GM21529 (cell line): Measurements from ENCODE around the gene PTPRD.

Experiments used
- ATAC-seq: cut with Tn5 transposase; IDR thresholded peaks from one replicate; pipeline ENCODE4 v1.9.1; 2021; ENCODE audit not compliant: unreplicated experiment

PTPRD gene

DNA sequence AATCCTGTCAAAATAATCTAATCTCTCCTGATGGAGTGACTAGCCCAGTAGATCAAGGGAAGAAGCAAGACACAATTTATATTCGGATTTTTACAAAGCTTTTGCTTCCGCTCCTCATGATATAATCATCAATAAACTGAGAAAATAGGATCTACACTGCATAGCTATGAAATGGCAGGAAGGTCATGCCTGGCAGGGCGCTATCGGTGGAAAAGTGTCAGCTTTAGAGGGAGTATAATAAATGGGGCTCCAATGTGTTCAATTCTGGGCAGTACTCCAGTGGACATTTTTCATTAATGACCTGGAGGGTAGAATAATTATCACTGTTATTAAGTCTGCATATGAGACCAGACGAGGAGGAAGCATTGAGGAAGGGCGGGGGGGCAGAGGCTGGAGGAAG lies 1799.9 kb downstream of the PTPRD start:
- no peak for ATAC-seq

- ATAC-seq = no peak
Measured at GRCh38 chr9:8809741-8810140, 1803.1 kb downstream of the PTPRD start.

DNA sequence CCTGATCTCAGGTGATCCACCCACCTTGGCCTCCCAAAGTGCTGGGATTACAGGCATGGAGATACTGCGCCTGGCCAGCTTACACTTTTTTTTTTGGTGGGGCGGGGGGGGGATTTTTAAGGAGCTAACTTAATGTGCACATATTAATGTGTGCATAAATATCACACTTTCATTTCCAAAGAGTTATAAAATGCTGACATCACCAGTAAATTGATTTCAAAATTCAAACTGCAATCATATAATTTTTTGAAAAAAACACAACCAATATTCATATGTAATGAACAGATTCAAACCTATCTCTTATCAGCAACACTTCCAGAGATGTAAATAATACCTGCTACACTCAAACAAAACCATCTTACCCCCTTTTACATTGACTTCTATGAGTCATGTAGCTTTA lies 1806.7 kb downstream of the PTPRD start:
- no peak for ATAC-seq

DNA sequence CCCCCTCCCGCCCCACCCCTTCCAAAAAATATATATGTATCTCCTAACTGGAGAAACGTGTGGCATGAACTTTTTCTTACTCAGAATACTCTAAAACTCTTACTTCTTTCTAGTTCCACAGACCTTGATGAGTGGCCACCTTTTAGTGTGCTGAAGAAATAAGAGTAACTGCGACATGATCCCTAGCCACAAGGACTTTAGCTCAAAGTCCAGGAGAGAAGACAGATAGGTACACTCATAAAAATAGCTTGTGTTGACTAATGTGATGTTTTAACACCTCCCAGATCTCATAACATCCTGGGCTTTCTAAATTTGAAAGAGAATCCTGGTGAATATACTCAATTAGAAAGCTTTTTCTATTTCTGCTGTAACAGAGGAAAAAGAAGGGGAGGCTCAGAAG lies 1808.2 kb downstream of the PTPRD start:
- ATAC-seq = no peak

DNA sequence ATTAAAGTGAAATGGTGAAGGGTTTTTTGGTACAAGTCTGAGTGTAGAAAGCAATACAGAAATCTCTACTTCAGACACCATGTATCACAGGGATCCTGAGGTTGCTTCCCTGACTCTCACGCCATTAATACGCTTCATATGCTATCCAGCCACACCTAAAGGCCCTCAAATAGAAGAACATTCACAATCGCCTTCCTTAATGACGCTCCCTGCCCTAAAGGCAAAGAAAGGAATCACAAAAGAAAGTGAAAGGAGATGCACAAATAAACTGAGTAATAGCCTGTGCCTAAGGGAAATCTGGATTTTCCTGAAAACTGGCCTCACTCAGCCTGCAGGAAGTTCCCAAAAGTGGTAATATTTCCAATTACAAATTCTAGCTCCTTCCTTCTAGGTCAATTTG lies 1810.6 kb downstream of the PTPRD start:
- no peak for ATAC-seq

DNA sequence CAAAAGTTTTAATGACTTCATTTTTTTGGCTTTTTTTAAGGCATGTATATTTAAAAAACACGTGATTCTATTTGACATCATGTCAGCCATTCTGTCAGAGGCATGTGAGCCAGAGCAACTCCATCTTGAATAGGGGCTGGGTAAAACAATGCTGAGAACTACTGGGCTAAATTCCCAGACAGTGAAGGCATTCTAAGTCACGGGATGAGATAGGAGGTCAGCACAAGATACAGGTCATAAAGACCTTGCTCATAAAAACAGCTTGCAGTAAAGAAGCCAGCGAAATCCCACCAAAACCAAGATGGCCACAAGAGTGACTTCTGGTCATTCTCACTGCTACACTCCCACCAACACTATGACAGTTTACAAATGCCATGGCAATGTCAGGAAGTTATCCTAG lies 1812.6 kb downstream of the PTPRD start:
- no peak for ATAC-seq

GRCh38 chr9:8799615-8800014 lies 1813.2 kb downstream of the PTPRD start:
- ATAC-seq = no peak

DNA sequence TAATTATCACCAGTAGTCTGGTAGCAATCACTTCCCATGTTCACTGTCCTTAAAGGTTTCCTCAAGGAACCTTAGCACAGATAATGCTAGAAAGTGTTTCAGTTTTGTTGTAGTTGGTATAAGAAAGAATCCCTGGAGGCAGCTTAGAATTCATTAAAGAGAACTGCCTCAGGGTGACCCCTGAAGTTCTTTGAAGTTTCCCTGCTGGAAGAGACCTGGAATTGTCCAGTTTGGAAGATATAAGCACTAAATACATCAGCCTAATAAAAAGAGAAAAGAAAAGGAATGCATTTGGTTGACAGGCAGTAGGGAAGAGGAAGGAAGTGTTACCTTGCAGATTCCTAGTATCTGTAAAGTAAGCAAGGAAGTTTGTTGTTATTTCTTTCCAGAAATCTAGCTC lies 1813.6 kb downstream of the PTPRD start:
- no peak for ATAC-seq

GRCh38 chr9:8784838-8785237 lies 1828.0 kb downstream of the PTPRD start:
- no peak for ATAC-seq

GRCh38 chr9:8783941-8784340 lies 1828.9 kb downstream of the PTPRD start:
- no peak for ATAC-seq

DNA sequence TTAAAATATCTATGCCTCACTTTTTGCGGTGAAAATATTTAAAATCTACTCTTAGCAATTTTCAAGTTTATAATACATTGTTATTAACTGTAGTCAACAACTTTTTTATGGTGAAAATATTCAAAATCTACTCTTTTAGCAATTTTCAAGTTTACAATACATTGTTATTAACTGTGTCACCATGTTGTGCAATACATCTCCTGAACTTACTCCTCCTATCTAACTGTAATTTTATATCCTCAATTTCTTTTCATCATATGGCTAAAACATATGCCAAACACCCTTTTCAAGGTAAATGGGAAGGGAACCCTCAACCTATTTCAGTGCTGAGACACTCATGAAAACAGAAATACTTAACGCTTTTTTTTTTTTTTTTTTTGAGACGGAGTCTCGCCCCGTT lies 1830.6 kb downstream of the PTPRD start:
- no peak for ATAC-seq

- ATAC-seq = no peak
Measured at GRCh38 chr9:8781458-8781857, 1831.3 kb downstream of the PTPRD start.

DNA sequence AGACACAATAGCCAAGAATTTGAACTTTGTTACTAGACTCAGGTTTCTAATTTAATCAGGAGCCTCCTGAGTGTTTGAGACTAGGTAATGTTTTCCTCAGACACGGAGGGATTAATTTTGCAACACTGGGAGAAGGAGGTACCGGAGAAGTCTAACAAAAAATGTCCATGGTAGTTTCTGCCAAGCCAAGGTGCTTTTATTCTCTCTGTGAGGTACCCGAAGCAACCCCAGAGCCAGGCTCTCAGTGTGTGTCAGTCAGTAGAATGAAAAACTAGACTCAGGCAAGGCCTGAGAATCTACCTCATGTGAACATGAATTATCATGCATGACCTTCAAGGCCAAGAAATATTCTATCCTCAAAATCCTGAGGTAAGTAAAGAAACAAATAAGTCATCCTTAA lies 1832.4 kb downstream of the PTPRD start:
- no peak for ATAC-seq

GRCh38 chr9:8779478-8779877 lies 1833.3 kb downstream of the PTPRD start:
- no peak for ATAC-seq

DNA sequence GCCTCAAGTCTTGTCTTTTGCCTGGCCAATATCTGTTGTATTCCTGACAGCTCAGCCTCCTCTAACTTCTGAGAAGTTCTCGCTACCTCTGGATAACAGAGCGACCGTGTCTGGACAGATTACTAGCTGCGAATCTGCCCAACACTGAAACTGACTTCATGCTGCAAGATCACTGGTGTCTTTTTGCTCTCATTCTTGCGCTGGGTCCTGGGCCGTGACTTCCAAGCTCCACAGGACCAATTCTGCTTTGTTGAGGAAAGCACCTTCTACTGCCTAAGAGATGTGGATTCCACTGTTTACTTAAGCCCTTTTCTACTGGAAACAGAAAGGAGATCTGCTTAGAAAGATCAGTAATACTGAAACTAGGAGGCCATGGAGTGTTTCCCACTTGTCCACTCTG lies 1834.4 kb downstream of the PTPRD start:
- ATAC-seq = no peak

DNA sequence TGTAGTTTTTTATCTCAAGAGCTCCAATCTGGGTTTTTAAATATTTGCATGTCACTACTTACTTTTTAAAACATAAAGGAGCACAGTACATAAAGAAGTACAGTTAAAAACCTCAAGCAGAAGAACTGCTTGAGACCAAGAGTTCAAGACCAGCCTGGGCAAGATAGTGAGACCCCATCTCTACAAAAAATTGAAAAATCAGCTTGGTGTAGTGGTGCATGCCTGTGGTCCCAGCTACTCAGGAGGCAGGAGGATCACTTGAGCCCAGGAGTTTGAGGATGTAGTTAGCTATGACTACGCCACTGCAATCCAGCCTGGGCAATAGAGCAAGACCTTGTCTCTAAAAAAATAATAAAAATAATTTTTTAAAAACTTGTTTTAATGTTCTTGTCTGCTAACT lies 1840.5 kb downstream of the PTPRD start:
- no peak for ATAC-seq

DNA sequence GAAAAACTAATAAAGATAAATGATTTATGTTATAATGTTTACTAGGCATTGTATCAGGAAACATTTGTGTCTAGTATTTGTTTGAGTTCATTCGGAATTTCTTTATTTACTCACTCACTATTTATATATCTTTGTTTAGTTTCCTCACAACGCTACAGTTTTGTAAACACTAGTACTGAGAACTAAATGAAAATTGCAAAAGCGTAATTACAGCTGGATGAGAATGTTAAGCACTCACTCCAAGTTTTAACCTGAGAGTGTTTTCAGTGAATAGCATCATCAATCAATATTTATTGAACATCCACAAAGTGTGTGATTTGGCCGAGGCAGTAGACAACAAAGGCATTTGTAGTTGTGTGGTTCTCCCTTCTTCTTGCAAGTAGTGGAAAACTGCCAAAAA lies 1843.6 kb downstream of the PTPRD start:
- ATAC-seq = no peak

DNA sequence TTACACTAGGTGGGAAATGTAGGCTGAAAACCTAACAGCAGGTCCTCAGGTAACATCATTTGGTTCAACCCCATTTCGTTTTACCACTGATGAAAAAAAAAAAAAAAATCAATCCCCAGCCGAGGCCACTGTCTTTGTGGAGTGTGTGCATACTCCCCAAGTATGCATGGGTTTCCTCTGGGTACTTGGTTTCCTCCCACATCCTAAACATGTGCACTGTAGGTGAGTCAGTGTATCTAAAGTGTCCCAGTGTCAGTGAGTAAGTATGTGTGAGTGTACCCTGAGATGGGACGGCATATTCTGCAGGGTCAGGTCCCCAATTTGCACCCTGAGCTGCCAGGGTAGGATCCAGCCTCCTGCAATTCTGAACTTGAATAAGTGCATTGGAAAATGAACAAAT lies 1846.7 kb downstream of the PTPRD start:
- no peak for ATAC-seq

GRCh38 chr9:8764051-8764450 lies 1848.8 kb downstream of the PTPRD start:
- no peak for ATAC-seq

- no peak for ATAC-seq
Measured at GRCh38 chr9:8762479-8763085, 1850.2 kb downstream of the PTPRD start.

- no peak for ATAC-seq
Measured at GRCh38 chr9:8760000-8760767, 1852.6 kb downstream of the PTPRD start.

- no peak for ATAC-seq
Measured at GRCh38 chr9:8757881-8758280, 1854.9 kb downstream of the PTPRD start.

DNA sequence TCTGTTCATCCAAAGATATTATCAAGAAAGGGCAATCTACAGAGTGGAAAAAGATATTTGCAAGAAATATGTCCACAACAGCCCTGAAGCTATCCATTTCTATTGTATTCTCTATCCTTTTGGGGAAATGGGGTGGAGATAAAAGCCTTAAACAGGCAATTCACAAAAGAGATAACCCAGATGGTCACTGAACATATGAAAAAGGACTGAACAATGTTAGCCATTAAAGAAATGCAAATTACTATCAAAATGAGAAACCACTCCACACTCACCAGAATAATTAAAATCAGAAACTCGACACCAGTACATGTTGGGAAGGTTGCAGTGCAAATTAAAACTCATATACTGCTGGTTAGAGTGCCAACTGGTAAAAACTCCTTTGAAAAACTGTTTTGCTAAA lies 1858.1 kb downstream of the PTPRD start:
- ATAC-seq = no peak
